Lower leg skin (tissue), 4 donors: Measurements from ENCODE around the gene STK4. TPM values are rescaled to one million over a fixed set of nuclear protein-coding genes. Genes with fewer than 3 reads are reported as not detected.

ENCODE experiments used
- DNase-seq, 2 donors: peaks; one replicate each; pipeline ENCODE4 v3.0.0-alpha.2; 2019; ENCODE audit warnings: low spot score in 2 of 2
- H3K4me3 ChIP-seq: fragments of 200-600 bp; sonication (generic); 2 replicates; pipeline ENCODE4 v1.5.1; 2017; ENCODE audit warnings: mild to moderate bottlenecking, low read depth; ENCODE audit not compliant: poor library complexity, severe bottlenecking
- CTCF ChIP-seq, 3 donors: fragments of 450-650 bp; IDR thresholded peaks; one replicate each; pipeline ENCODE4 v1.5.1; 2016; ENCODE audit warnings: antibody characterized with exemption in 3 of 3, mild to moderate bottlenecking in 3 of 3, moderate library complexity in 2 of 3
- POLR2A ChIP-seq, 2 donors: fragments of 450-650 bp; IDR thresholded peaks; one replicate each; pipeline ENCODE4 v1.6.1; 2016 to 2017; ENCODE audit warnings: antibody characterized with exemption in 2 of 2, mild to moderate bottlenecking in 1 of 2, moderate library complexity in 1 of 2
- WGBS, 2 donors: methylation state at CpG; one replicate each; pipeline ENCODE4 v1.1.5; 2018; 5-methylcytosine and 5-hydroxymethylcytosine counted together
- intact Hi-C: fragments of 100-400 bp; cut with DNase I; formaldehyde crosslinking; loops from one replicate; pipeline ENCODE4 v1.15.0; 2023; ENCODE audit warnings: low total_unique reads
- total RNA-seq, 4 donors: library from RNA; depleted of rRNA; stranded (reverse); fragments of >200 nt; gene quantifications; one replicate each; pipeline ENCODE4 v1.1.0, GENCODE V29; 2016

STK4 gene
- total RNA-seq, result 10 to 100 TPM; 27.0 to 37.4 (median 28.2) TPM

GRCh38 chr20:44966030-44966961 is at the start of gene STK4:
STK4 (plus strand) TSS chr20:44966512; CDS start chr20:44966569, 57 bp downstream.
- 1 to 2% methylated on average over 37 to 67 of the region's 68 CpGs for WGBS, 2 donors

GRCh38 chr20:44916586-44916985 is 49.7 kb upstream of the STK4 start:
- intact Hi-C loops, result no loop called here
- peak in 1 of 2 donors; percentile 68 for DNase-seq
- WGBS, 2 donors, result 92 to 94% methylated on average over 12 of the region's 12 CpGs

More at GRCh38 chr20:44966030-44966961, at the start of gene STK4:
- peak in 1 of 2 donors; percentile 82 for TF ChIP-seq POLR2A (IDR thresholded peaks at IDR 0.05)
- peak in 1 of 3 donors; percentile 6 for TF ChIP-seq CTCF (IDR thresholded peaks at IDR 0.05)
- peak within 1 kb of the TSS; percentile 77 for H3K4me3 ChIP-seq
- intact Hi-C loops, result no loop called here
- peak; percentile 90 to 98 for DNase-seq

GRCh38 chr20:44917399-44917798 is 48.9 kb upstream of the STK4 start:
- TF ChIP-seq POLR2A (IDR thresholded peaks at IDR 0.05) (no peak), CTCF (IDR thresholded peaks at IDR 0.05) (no peak)
- no peak overlapping the region for H3K4me3 ChIP-seq
- 95 to 98% methylated on average over 2 of the region's 2 CpGs for WGBS, 2 donors
- no peak for DNase-seq
- intact Hi-C loops, result no loop called here

More at GRCh38 chr20:44916586-44916985, 49.7 kb upstream of the STK4 start:
- no peak overlapping the region for H3K4me3 ChIP-seq
- no peak for TF ChIP-seq CTCF (IDR thresholded peaks at IDR 0.05)
- no peak for TF ChIP-seq POLR2A (IDR thresholded peaks at IDR 0.05)

GRCh38 chr20:44918342-44918741 is 48.0 kb upstream of the STK4 start:
- TF ChIP-seq POLR2A (IDR thresholded peaks at IDR 0.05) (no peak), CTCF (IDR thresholded peaks at IDR 0.05) (no peak)
- DNase-seq, result no peak
- intact Hi-C loops, result no loop called here
- no peak overlapping the region for H3K4me3 ChIP-seq
- 99% methylated on average over 3 of the region's 3 CpGs for WGBS, 2 donors

GRCh38 chr20:44918761-44919160 is 47.6 kb upstream of the STK4 start:
- TF ChIP-seq CTCF (IDR thresholded peaks at IDR 0.05) (no peak), POLR2A (IDR thresholded peaks at IDR 0.05) (no peak)
- intact Hi-C loops, result no loop called here
- WGBS, 2 donors, result 94 to 100% methylated on average over 10 of the region's 10 CpGs
- DNase-seq, result no peak
- no peak overlapping the region for H3K4me3 ChIP-seq
